ENCODE measurements around the gene LDLRAD4. TPM values are rescaled to one million over a fixed set of nuclear protein-coding genes. Genes with fewer than 3 reads are reported as not detected.

LDLRAD4 gene
- total and polyA plus RNA-seq, 5 donors from 2014 or later: 42.4 to 207 (median 49.8) TPM

GRCh38 chr18:13353084-13353823 is 134.7 kb downstream of the LDLRAD4 start:
- Histone ChIP-seq H3K4me1 (ENCODE audit: control insufficient read depth, insufficient read depth, low read length, poor library complexity, severe bottlenecking) (peaks cover 14% of the 10 kb centered on the region), H3K27me3 (ENCODE audit: control insufficient read depth, insufficient read depth, low read length) (no peaks in the 10 kb centered on the region), H3K27ac (ENCODE audit: insufficient read depth, low read length, poor library complexity, severe bottlenecking) (peak overlapping the region; percentile 39), H3K36me3 (ENCODE audit: control insufficient read depth, insufficient read depth, low read length) (no peaks in the 10 kb centered on the region), H3K9me3 (ENCODE audit: control insufficient read depth in 2 of 2, low read length in 2 of 2) (no peaks in the 10 kb centered on the region), H3K4me3 (ENCODE audit: low read depth, low read length) (peak overlapping the region; percentile 28)
- H3K36me3 Mint-ChIP-seq: no peaks in the 10 kb centered on the region
- peak overlapping the region; percentile 2 to 11 (median 8) for H3K4me3 Mint-ChIP-seq
- peak overlapping the region; percentile 21 to 90 (median 89) for H3K27ac Mint-ChIP-seq
- ATAC-seq (ENCODE audit: low read depth in 2 of 2) (peak; percentile 64 to 79), DNase-seq (peak in 2 of 3 donors; percentile 28 to 67)
- H3K4me1 Mint-ChIP-seq: peaks cover 14 to 42% (median 22%) of the 10 kb centered on the region in 4 donors
- H3K9me3 Mint-ChIP-seq: peaks cover 0 to 11% (median 1%) of the 10 kb centered on the region in 7 donors
- H3K27me3 Mint-ChIP-seq: no peaks in the 10 kb centered on the region

DNA sequence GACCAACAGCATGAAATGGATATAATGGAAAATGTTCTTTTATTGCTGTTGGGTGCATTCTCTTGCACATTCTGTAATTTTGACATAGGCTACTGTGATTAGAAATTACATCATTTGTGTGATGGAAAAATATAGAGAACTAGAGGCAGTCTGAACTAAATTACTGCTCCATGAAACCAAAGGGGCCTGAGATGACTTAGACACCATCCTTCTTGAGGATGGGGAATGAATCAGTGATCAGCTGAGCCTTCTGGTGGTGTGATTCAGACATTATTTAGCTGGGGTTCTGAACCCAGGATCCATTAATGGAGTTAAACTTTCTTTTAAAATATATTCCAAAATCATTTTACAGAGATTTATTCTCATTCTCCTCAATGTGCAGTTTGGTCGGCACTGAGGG is 135.8 kb downstream of the LDLRAD4 start:
- no peak overlapping the region for H3K4me3 ChIP-seq (ENCODE audit: low read depth, low read length)
- Mint-ChIP-seq H3K27me3 (no peaks in the 10 kb centered on the region), H3K4me1 (peaks cover 14 to 45% (median 22%) of the 10 kb centered on the region in 4 donors), H3K36me3 (no peaks in the 10 kb centered on the region), H3K9me3 (peaks cover 0 to 8% (median 1%) of the 10 kb centered on the region in 7 donors), H3K27ac (peak overlapping the region in 1 of 3 donors; percentile 89), H3K4me3 (no peak overlapping the region)
- H3K9me3 ChIP-seq (ENCODE audit: control insufficient read depth in 2 of 2, low read length in 2 of 2): no peaks in the 10 kb centered on the region
- no peak overlapping the region for H3K27ac ChIP-seq (ENCODE audit: insufficient read depth, low read length, poor library complexity, severe bottlenecking)
- H3K36me3 ChIP-seq (ENCODE audit: control insufficient read depth, insufficient read depth, low read length): no peaks in the 10 kb centered on the region
- no peaks in the 10 kb centered on the region for H3K27me3 ChIP-seq (ENCODE audit: control insufficient read depth, insufficient read depth, low read length)
- H3K4me1 ChIP-seq (ENCODE audit: control insufficient read depth, insufficient read depth, low read length, poor library complexity, severe bottlenecking): peaks cover 14% of the 10 kb centered on the region
- no peak for DNase-seq
- no peak for ATAC-seq (ENCODE audit: low read depth in 2 of 2)

GRCh38 chr18:13356032-13356431 is 137.5 kb downstream of the LDLRAD4 start:
- H3K9me3 ChIP-seq (ENCODE audit: control insufficient read depth in 2 of 2, low read length in 2 of 2): no peaks in the 10 kb centered on the region
- peaks cover 14% of the 10 kb centered on the region for H3K4me1 ChIP-seq (ENCODE audit: control insufficient read depth, insufficient read depth, low read length, poor library complexity, severe bottlenecking)
- Mint-ChIP-seq H3K4me3 (no peak overlapping the region), H3K36me3 (no peaks in the 10 kb centered on the region), H3K27me3 (no peaks in the 10 kb centered on the region), H3K4me1 (peaks cover 14 to 54% (median 25%) of the 10 kb centered on the region in 4 donors), H3K9me3 (peaks cover 0 to 1% (median 0%) of the 10 kb centered on the region in 7 donors), H3K27ac (no peak overlapping the region)
- DNase-seq (no peak), ATAC-seq (ENCODE audit: low read depth in 2 of 2) (no peak)
- no peaks in the 10 kb centered on the region for H3K36me3 ChIP-seq (ENCODE audit: control insufficient read depth, insufficient read depth, low read length)
- H3K27me3 ChIP-seq (ENCODE audit: control insufficient read depth, insufficient read depth, low read length): no peaks in the 10 kb centered on the region
- no peak overlapping the region for H3K27ac ChIP-seq (ENCODE audit: insufficient read depth, low read length, poor library complexity, severe bottlenecking)
- no peak overlapping the region for H3K4me3 ChIP-seq (ENCODE audit: low read depth, low read length)

DNA sequence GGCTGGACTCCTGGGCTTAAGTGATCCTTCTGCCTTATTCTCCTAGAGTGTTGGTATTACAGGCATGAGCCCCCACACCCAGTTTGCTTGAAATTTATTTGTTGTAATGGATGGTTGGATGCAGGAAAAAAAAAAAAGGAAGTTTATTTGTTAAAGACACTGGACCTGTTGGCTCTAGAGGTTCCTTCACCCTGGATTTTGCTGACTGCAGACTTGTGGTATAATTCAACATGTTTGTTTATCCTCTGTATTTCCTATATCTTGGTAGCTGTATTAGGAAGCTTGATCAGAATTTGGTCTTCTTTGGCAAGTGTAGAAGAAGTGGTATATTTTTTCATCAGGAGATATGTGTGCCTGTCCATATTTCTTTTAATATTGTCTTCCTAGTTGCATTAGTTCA is 138.7 kb downstream of the LDLRAD4 start:
- Histone ChIP-seq H3K27me3 (ENCODE audit: control insufficient read depth, insufficient read depth, low read length) (no peaks in the 10 kb centered on the region), H3K27ac (ENCODE audit: insufficient read depth, low read length, poor library complexity, severe bottlenecking) (no peak overlapping the region), H3K4me3 (ENCODE audit: low read depth, low read length) (no peak overlapping the region), H3K36me3 (ENCODE audit: control insufficient read depth, insufficient read depth, low read length) (no peaks in the 10 kb centered on the region), H3K9me3 (ENCODE audit: control insufficient read depth in 2 of 2, low read length in 2 of 2) (no peaks in the 10 kb centered on the region), H3K4me1 (ENCODE audit: control insufficient read depth, insufficient read depth, low read length, poor library complexity, severe bottlenecking) (peaks cover 14% of the 10 kb centered on the region)
- H3K36me3 Mint-ChIP-seq: no peaks in the 10 kb centered on the region
- H3K4me1 Mint-ChIP-seq: peaks cover 17 to 51% (median 23%) of the 10 kb centered on the region in 4 donors
- peaks cover 0 to 1% (median 0%) of the 10 kb centered on the region in 7 donors for H3K9me3 Mint-ChIP-seq
- no peak for DNase-seq
- no peak overlapping the region for H3K4me3 Mint-ChIP-seq
- ATAC-seq (ENCODE audit: low read depth in 2 of 2): no peak
- no peak overlapping the region for H3K27ac Mint-ChIP-seq
- no peaks in the 10 kb centered on the region for H3K27me3 Mint-ChIP-seq

- Mint-ChIP-seq H3K4me1 (peaks cover 8 to 33% (median 12%) of the 10 kb centered on the region in 4 donors), H3K27me3 (no peaks in the 10 kb centered on the region), H3K4me3 (peak overlapping the region in 1 of 4 donors; percentile 43), H3K9me3 (peaks cover 0 to 1% (median 0%) of the 10 kb centered on the region in 7 donors), H3K36me3 (no peaks in the 10 kb centered on the region), H3K27ac (no peak overlapping the region)
- H3K9me3 ChIP-seq (ENCODE audit: control insufficient read depth in 2 of 2, low read length in 2 of 2): no peaks in the 10 kb centered on the region
- ATAC-seq (ENCODE audit: low read depth in 2 of 2): no peak
- H3K36me3 ChIP-seq (ENCODE audit: control insufficient read depth, insufficient read depth, low read length): no peaks in the 10 kb centered on the region
- H3K27me3 ChIP-seq (ENCODE audit: control insufficient read depth, insufficient read depth, low read length): no peaks in the 10 kb centered on the region
- DNase-seq: no peak
- no peak overlapping the region for H3K4me3 ChIP-seq (ENCODE audit: low read depth, low read length)
- no peaks in the 10 kb centered on the region for H3K4me1 ChIP-seq (ENCODE audit: control insufficient read depth, insufficient read depth, low read length, poor library complexity, severe bottlenecking)
- H3K27ac ChIP-seq (ENCODE audit: insufficient read depth, low read length, poor library complexity, severe bottlenecking): no peak overlapping the region
Measured at GRCh38 chr18:13359210-13359609, 140.7 kb downstream of the LDLRAD4 start.

DNA sequence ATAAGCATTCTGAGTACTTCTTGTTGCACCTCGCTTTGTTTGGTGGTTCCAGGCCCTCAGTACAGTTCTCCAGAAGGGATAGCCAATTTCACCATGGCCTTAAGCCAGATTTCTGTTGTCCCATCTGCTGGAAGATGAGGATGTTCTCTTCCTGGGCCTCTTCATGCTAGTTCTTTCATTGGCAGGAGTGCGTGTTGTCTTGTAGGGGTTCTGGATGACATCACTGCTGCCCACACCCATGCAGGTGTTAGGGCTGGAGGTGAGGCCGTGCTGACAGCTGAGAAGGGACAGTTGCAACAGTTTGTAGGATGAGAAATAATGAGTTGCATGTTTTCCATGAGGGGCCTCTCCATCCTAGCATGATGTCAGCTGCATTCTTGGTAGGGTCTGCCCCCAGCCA is 142.9 kb downstream of the LDLRAD4 start:
- H3K27ac ChIP-seq (ENCODE audit: insufficient read depth, low read length, poor library complexity, severe bottlenecking): no peak overlapping the region
- no peaks in the 10 kb centered on the region for H3K36me3 ChIP-seq (ENCODE audit: control insufficient read depth, insufficient read depth, low read length)
- ATAC-seq (ENCODE audit: low read depth in 2 of 2) (no peak), DNase-seq (no peak)
- no peaks in the 10 kb centered on the region for H3K4me1 ChIP-seq (ENCODE audit: control insufficient read depth, insufficient read depth, low read length, poor library complexity, severe bottlenecking)
- peaks cover 8 to 25% (median 9%) of the 10 kb centered on the region in 4 donors for H3K4me1 Mint-ChIP-seq
- no peaks in the 10 kb centered on the region for H3K9me3 ChIP-seq (ENCODE audit: control insufficient read depth in 2 of 2, low read length in 2 of 2)
- H3K9me3 Mint-ChIP-seq: peaks cover 0 to 1% (median 0%) of the 10 kb centered on the region in 7 donors
- H3K36me3 Mint-ChIP-seq: no peaks in the 10 kb centered on the region
- H3K27me3 Mint-ChIP-seq: no peaks in the 10 kb centered on the region
- H3K27me3 ChIP-seq (ENCODE audit: control insufficient read depth, insufficient read depth, low read length): no peaks in the 10 kb centered on the region
- H3K27ac Mint-ChIP-seq: no peak overlapping the region
- H3K4me3 Mint-ChIP-seq: no peak overlapping the region
- no peak overlapping the region for H3K4me3 ChIP-seq (ENCODE audit: low read depth, low read length)

GRCh38 chr18:13362051-13362450 is 143.5 kb downstream of the LDLRAD4 start:
- H3K27me3 ChIP-seq (ENCODE audit: control insufficient read depth, insufficient read depth, low read length): no peaks in the 10 kb centered on the region
- H3K27me3 Mint-ChIP-seq: no peaks in the 10 kb centered on the region
- ATAC-seq (ENCODE audit: low read depth in 2 of 2): no peak
- H3K9me3 Mint-ChIP-seq: peaks cover 0 to 1% (median 0%) of the 10 kb centered on the region in 7 donors
- H3K4me3 Mint-ChIP-seq: no peak overlapping the region
- H3K27ac ChIP-seq (ENCODE audit: insufficient read depth, low read length, poor library complexity, severe bottlenecking): no peak overlapping the region
- no peaks in the 10 kb centered on the region for H3K9me3 ChIP-seq (ENCODE audit: control insufficient read depth in 2 of 2, low read length in 2 of 2)
- peaks cover 8 to 23% (median 9%) of the 10 kb centered on the region in 4 donors for H3K4me1 Mint-ChIP-seq
- H3K36me3 Mint-ChIP-seq: no peaks in the 10 kb centered on the region
- no peaks in the 10 kb centered on the region for H3K4me1 ChIP-seq (ENCODE audit: control insufficient read depth, insufficient read depth, low read length, poor library complexity, severe bottlenecking)
- H3K4me3 ChIP-seq (ENCODE audit: low read depth, low read length): no peak overlapping the region
- H3K36me3 ChIP-seq (ENCODE audit: control insufficient read depth, insufficient read depth, low read length): no peaks in the 10 kb centered on the region
- H3K27ac Mint-ChIP-seq: peak overlapping the region in 1 of 3 donors; percentile 16
- DNase-seq: no peak

DNA sequence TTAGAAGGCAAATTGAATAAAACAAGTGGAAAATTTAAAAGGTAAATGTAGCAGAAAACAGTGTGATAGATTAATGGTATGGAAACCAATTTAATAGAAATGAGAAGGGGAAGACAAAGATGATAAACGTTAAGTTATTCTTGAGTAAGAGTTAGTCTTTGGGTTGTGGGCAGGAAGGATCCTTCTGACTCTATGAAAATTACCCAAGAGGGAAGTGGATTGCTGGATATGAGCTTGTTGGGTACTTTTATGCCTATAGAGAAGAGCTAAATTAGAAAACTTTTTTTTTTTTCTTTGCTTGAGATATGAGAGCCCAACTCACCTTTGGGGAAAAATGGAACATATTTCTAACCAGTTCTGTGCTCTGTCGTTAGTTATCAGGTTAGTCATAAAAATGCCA is 144.0 kb downstream of the LDLRAD4 start:
- Histone ChIP-seq H3K4me1 (ENCODE audit: control insufficient read depth, insufficient read depth, low read length, poor library complexity, severe bottlenecking) (no peaks in the 10 kb centered on the region), H3K36me3 (ENCODE audit: control insufficient read depth, insufficient read depth, low read length) (no peaks in the 10 kb centered on the region), H3K27me3 (ENCODE audit: control insufficient read depth, insufficient read depth, low read length) (no peaks in the 10 kb centered on the region), H3K9me3 (ENCODE audit: control insufficient read depth in 2 of 2, low read length in 2 of 2) (no peaks in the 10 kb centered on the region), H3K27ac (ENCODE audit: insufficient read depth, low read length, poor library complexity, severe bottlenecking) (no peak overlapping the region), H3K4me3 (ENCODE audit: low read depth, low read length) (no peak overlapping the region)
- no peak overlapping the region for H3K4me3 Mint-ChIP-seq
- DNase-seq: no peak
- no peaks in the 10 kb centered on the region for H3K36me3 Mint-ChIP-seq
- H3K9me3 Mint-ChIP-seq: no peaks in the 10 kb centered on the region
- H3K27me3 Mint-ChIP-seq: no peaks in the 10 kb centered on the region
- no peak for ATAC-seq (ENCODE audit: low read depth in 2 of 2)
- no peak overlapping the region for H3K27ac Mint-ChIP-seq
- H3K4me1 Mint-ChIP-seq: peaks cover 8 to 23% (median 9%) of the 10 kb centered on the region in 4 donors
